Fibroblast of skin of left quadriceps (primary cell): ENCODE data around the gene ADAMTSL1.

Experiments used
- DNase-seq, 2 experiments: peaks; one replicate each; pipeline ENCODE4 v3.0.0-alpha.2; 2013; ENCODE audit warnings: low read depth in 2 of 2

Gene ADAMTSL1

GRCh38 chr9:18473652-18474279 lies at the start of gene ADAMTSL1:
ADAMTSL1 (plus strand) TSS chr9:18474153; CDS start chr9:18474233, 80 bp downstream.
- peak; percentile 89 for DNase-seq

GRCh38 chr9:18427691-18428090 lies 46.3 kb upstream of the ADAMTSL1 start:
- DNase-seq: no peak

GRCh38 chr9:18428661-18429060 lies 45.3 kb upstream of the ADAMTSL1 start:
- peak; percentile 66 to 73 for DNase-seq

GRCh38 chr9:18429070-18429469 lies 44.9 kb upstream of the ADAMTSL1 start:
- peak; percentile 87 to 91 for DNase-seq

GRCh38 chr9:18433620-18434019 lies 40.3 kb upstream of the ADAMTSL1 start:
- DNase-seq: no peak

- DNase-seq: no peak
These were observed 36.4 kb upstream of the ADAMTSL1 start for GRCh38 chr9:18437315-18438201.

GRCh38 chr9:18438300-18438925 lies 35.5 kb upstream of the ADAMTSL1 start:
- DNase-seq: no peak

GRCh38 chr9:18438951-18439350 lies 35.0 kb upstream of the ADAMTSL1 start:
- DNase-seq: no peak

GRCh38 chr9:18441261-18441660 lies 32.7 kb upstream of the ADAMTSL1 start:
- DNase-seq: no peak

- DNase-seq: peak; percentile 57 to 58
These were observed 31.1 kb upstream of the ADAMTSL1 start for GRCh38 chr9:18442629-18443491.

- no peak for DNase-seq
These were observed 26.8 kb upstream of the ADAMTSL1 start for GRCh38 chr9:18447131-18447530.

GRCh38 chr9:18447541-18447940 lies 26.4 kb upstream of the ADAMTSL1 start:
- no peak for DNase-seq

GRCh38 chr9:18448101-18448500 lies 25.9 kb upstream of the ADAMTSL1 start:
- no peak for DNase-seq

GRCh38 chr9:18451406-18451805 lies 22.5 kb upstream of the ADAMTSL1 start:
- no peak for DNase-seq

GRCh38 chr9:18452276-18452675 lies 21.7 kb upstream of the ADAMTSL1 start:
- DNase-seq: no peak

- DNase-seq: no peak
These were observed 17.2 kb upstream of the ADAMTSL1 start for GRCh38 chr9:18456624-18457237.

GRCh38 chr9:18457510-18457909 lies 16.4 kb upstream of the ADAMTSL1 start:
- DNase-seq: no peak

- DNase-seq: peak; percentile 69 to 75
These were observed 13.9 kb upstream of the ADAMTSL1 start for GRCh38 chr9:18459962-18460584.

- no peak for DNase-seq
These were observed 12.5 kb upstream of the ADAMTSL1 start for GRCh38 chr9:18461496-18461895.

GRCh38 chr9:18463991-18464390 lies 10.0 kb upstream of the ADAMTSL1 start:
- DNase-seq: no peak

- no peak for DNase-seq
These were observed 7.9 kb upstream of the ADAMTSL1 start for GRCh38 chr9:18466101-18466500.
